ENCODE results near the gene GLOD4. TPM values are rescaled to one million over a fixed set of nuclear protein-coding genes. Genes with fewer than 3 reads are reported as not detected.

Gene GLOD4
- polyA plus RNA-seq, 3 donors from 2014 or later, result 90.8 to 94.9 (median 92.0) TPM

GRCh38 chr17:733743-734142 lies 48.3 kb downstream of the GLOD4 start:
- Mint-ChIP-seq H3K27ac (peak overlapping the region in 1 of 6 donors; percentile 16), H3K4me3 (peak overlapping the region; percentile 75 to 82 (median 77)), H3K36me3 (no peaks in the 10 kb centered on the region), H3K4me1 (peaks cover 17% of the 10 kb centered on the region in 2 donors), H3K9me3 (no peaks in the 10 kb centered on the region), H3K27me3 (ENCODE audit: low read depth in 3 of 3) (peaks cover 0 to 5% (median 2%) of the 10 kb centered on the region in 3 donors)
- DNase-seq, result no peak

GRCh38 chr17:732902-733720 lies 49.0 kb downstream of the GLOD4 start:
- no peaks in the 10 kb centered on the region for H3K9me3 Mint-ChIP-seq
- H3K4me1 Mint-ChIP-seq, result peaks cover 17% of the 10 kb centered on the region in 2 donors
- peak overlapping the region in 2 of 6 donors; percentile 11 to 16 for H3K27ac Mint-ChIP-seq
- H3K27me3 Mint-ChIP-seq (ENCODE audit: low read depth in 3 of 3), result peaks cover 0 to 5% (median 2%) of the 10 kb centered on the region in 3 donors
- H3K36me3 Mint-ChIP-seq, result no peaks in the 10 kb centered on the region
- no peak for DNase-seq
- H3K4me3 Mint-ChIP-seq, result peak overlapping the region; percentile 75 to 82 (median 77)

GRCh38 chr17:732067-732901 lies 49.8 kb downstream of the GLOD4 start, which contains the start of gene TLCD3A:
TSS of gene TLCD3A (plus strand) at chr17:732596. CDS start at chr17:732648, 52 bp downstream.
- H3K27ac Mint-ChIP-seq, result peak within 1 kb of the TSS in 1 of 6 donors; percentile 11

GRCh38 chr17:731644-732066 lies 50.4 kb downstream of the GLOD4 start:
- Mint-ChIP-seq H3K36me3 (no peaks in the 10 kb centered on the region), H3K4me1 (peaks cover 17% of the 10 kb centered on the region in 2 donors), H3K4me3 (peak overlapping the region; percentile 47 to 73 (median 65)), H3K9me3 (no peaks in the 10 kb centered on the region), H3K27ac (no peak overlapping the region), H3K27me3 (ENCODE audit: low read depth in 3 of 3) (peaks cover 1 to 5% (median 2%) of the 10 kb centered on the region in 3 donors)
- DNase-seq, result no peak

More at GRCh38 chr17:732067-732901, 49.8 kb downstream of the GLOD4 start, which contains the start of gene TLCD3A:
- peak within 1 kb of the TSS; percentile 75 to 82 (median 77) for H3K4me3 Mint-ChIP-seq
- peaks cover 17% of the 10 kb centered on the region in 2 donors for H3K4me1 Mint-ChIP-seq
- peak; percentile 45 to 51 (median 47) for DNase-seq
- H3K27me3 Mint-ChIP-seq (ENCODE audit: low read depth in 3 of 3), result peaks cover 1 to 5% (median 2%) of the 10 kb centered on the region in 3 donors
- no peaks in the 10 kb centered on the region for H3K9me3 Mint-ChIP-seq
- H3K36me3 Mint-ChIP-seq, result no peaks in the 10 kb centered on the region

GRCh38 chr17:728911-729310 lies 53.2 kb downstream of the GLOD4 start:
- no peaks in the 10 kb centered on the region for H3K9me3 Mint-ChIP-seq
- H3K27ac Mint-ChIP-seq, result no peak overlapping the region
- H3K36me3 Mint-ChIP-seq, result no peaks in the 10 kb centered on the region
- H3K4me1 Mint-ChIP-seq, result peaks cover 14 to 15% of the 10 kb centered on the region in 2 donors
- no peak for DNase-seq
- H3K27me3 Mint-ChIP-seq (ENCODE audit: low read depth in 3 of 3), result peaks cover 1 to 5% (median 2%) of the 10 kb centered on the region in 3 donors
- H3K4me3 Mint-ChIP-seq, result no peak overlapping the region

- H3K36me3 Mint-ChIP-seq, result no peaks in the 10 kb centered on the region
- H3K27ac Mint-ChIP-seq, result no peak overlapping the region
- no peak for DNase-seq
- H3K4me1 Mint-ChIP-seq, result peaks cover 2 to 6% of the 10 kb centered on the region in 2 donors
- no peaks in the 10 kb centered on the region for H3K9me3 Mint-ChIP-seq
- no peak overlapping the region for H3K4me3 Mint-ChIP-seq
- H3K27me3 Mint-ChIP-seq (ENCODE audit: low read depth in 3 of 3), result peaks cover 1 to 4% (median 2%) of the 10 kb centered on the region in 3 donors
Observed at GRCh38 chr17:726271-726919, 55.7 kb downstream of the GLOD4 start.

- H3K4me1 Mint-ChIP-seq, result peaks cover 0 to 1% of the 10 kb centered on the region in 2 donors
- no peaks in the 10 kb centered on the region for H3K9me3 Mint-ChIP-seq
- no peaks in the 10 kb centered on the region for H3K36me3 Mint-ChIP-seq
- H3K27ac Mint-ChIP-seq, result no peak overlapping the region
- H3K4me3 Mint-ChIP-seq, result no peak overlapping the region
- no peak for DNase-seq
- peaks cover 0 to 1% (median under 1%) of the 10 kb centered on the region in 3 donors for H3K27me3 Mint-ChIP-seq (ENCODE audit: low read depth in 3 of 3)
Observed at GRCh38 chr17:725746-726145, 56.3 kb downstream of the GLOD4 start.

- Mint-ChIP-seq H3K9me3 (no peaks in the 10 kb centered on the region), H3K27me3 (ENCODE audit: low read depth in 3 of 3) (peaks cover 0 to 1% (median 0%) of the 10 kb centered on the region in 3 donors), H3K36me3 (no peaks in the 10 kb centered on the region), H3K4me3 (no peak overlapping the region), H3K27ac (no peak overlapping the region), H3K4me1 (no peaks in the 10 kb centered on the region)
- DNase-seq, result no peak
Observed at GRCh38 chr17:725084-725483, 57.0 kb downstream of the GLOD4 start.

- peaks cover 0 to 7% (median 0%) of the 10 kb centered on the region in 3 donors for H3K36me3 Mint-ChIP-seq
- DNase-seq, result no peak
- no peaks in the 10 kb centered on the region for H3K9me3 Mint-ChIP-seq
- H3K4me1 Mint-ChIP-seq, result no peaks in the 10 kb centered on the region
- no peak overlapping the region for H3K27ac Mint-ChIP-seq
- no peaks in the 10 kb centered on the region for H3K27me3 Mint-ChIP-seq (ENCODE audit: low read depth in 3 of 3)
- no peak overlapping the region for H3K4me3 Mint-ChIP-seq
Observed at GRCh38 chr17:721540-721937, 60.5 kb downstream of the GLOD4 start.

GRCh38 chr17:720706-721539 lies 61.2 kb downstream of the GLOD4 start:
- H3K9me3 Mint-ChIP-seq, result no peaks in the 10 kb centered on the region

GRCh38 chr17:718075-718474 lies 64.0 kb downstream of the GLOD4 start:
- H3K27me3 Mint-ChIP-seq (ENCODE audit: low read depth in 3 of 3), result peaks cover 0 to 5% (median 5%) of the 10 kb centered on the region in 3 donors
- peaks cover 0 to 7% (median 0%) of the 10 kb centered on the region in 3 donors for H3K36me3 Mint-ChIP-seq
- H3K9me3 Mint-ChIP-seq, result no peaks in the 10 kb centered on the region
- peak overlapping the region in 1 of 6 donors; percentile 21 for H3K27ac Mint-ChIP-seq
- no peak overlapping the region for H3K4me3 Mint-ChIP-seq
- H3K4me1 Mint-ChIP-seq, result peaks cover 12 to 16% of the 10 kb centered on the region in 2 donors
- no peak for DNase-seq

More at GRCh38 chr17:720706-721539, 61.2 kb downstream of the GLOD4 start:
- Mint-ChIP-seq H3K4me3 (no peak overlapping the region), H3K27ac (no peak overlapping the region), H3K27me3 (ENCODE audit: low read depth in 3 of 3) (no peaks in the 10 kb centered on the region), H3K4me1 (no peaks in the 10 kb centered on the region), H3K36me3 (peaks cover 0 to 7% (median 0%) of the 10 kb centered on the region in 3 donors)
- DNase-seq, result no peak
